PC-9 (cell line): Measurements from ENCODE around the gene RGL1. TPM values are rescaled to one million over a fixed set of nuclear protein-coding genes. Genes with fewer than 3 reads are reported as not detected.

Experiments
- BruUV-seq: library from RNA; stranded (reverse); fragments of 400-500 nt; replicated peaks from 2 replicates; lab custom pipeline; 2021; lab: Mats Ljungman, UMichigan
- CTCF ChIA-PET: fragments of 300-600 bp; sonication (Branson Sonifier 250); formaldehyde crosslinking; loops from one replicate; lab custom pipeline; 2022; ENCODE audit warnings: antibody characterized with exemption; lab: Charles Lee
- POLR2A ChIA-PET: fragments of 300-600 bp; sonication (Branson Sonifier 250); formaldehyde crosslinking; loops from one replicate; lab custom pipeline; 2022; ENCODE audit warnings: antibody characterized with exemption; ENCODE audit not compliant: unreplicated experiment; lab: Charles Lee
- DNase-seq, 2 experiments: peaks; one replicate each; pipeline versions ENCODE4 v3.0.0 to v3.0.0-alpha.2; 2015 to 2022; ENCODE audit warnings: mixed read lengths in 1 of 2
- H2AFZ ChIP-seq: fragments of 200-600 bp; sonication (generic); 2 replicates; pipeline ENCODE4 v1.8.1; 2017; ENCODE audit warnings: antibody characterized with exemption
- H3F3A ChIP-seq: fragments of 200-600 bp; sonication (generic); 2 replicates; pipeline ENCODE4 v1.8.1; 2017; ENCODE audit warnings: antibody characterized with exemption, mild to moderate bottlenecking, low read depth; ENCODE audit not compliant: insufficient read depth
- H3K27ac ChIP-seq: fragments of 200-600 bp; sonication (generic); 2 replicates; pipeline ENCODE4 v1.6.1; 2016; ENCODE audit warnings: mixed run types
- H3K27me3 ChIP-seq: fragments of 200-600 bp; sonication (generic); 2 replicates; pipeline ENCODE4 v1.6.1; 2016; ENCODE audit warnings: low read depth, mixed run types; ENCODE audit not compliant: insufficient read depth
- H3K36me3 ChIP-seq: fragments of 200-600 bp; sonication (generic); 2 replicates; pipeline ENCODE4 v1.6.1; 2016; ENCODE audit warnings: low read depth, mixed run types
- H3K4me1 ChIP-seq: fragments of 200-600 bp; sonication (generic); replicated peaks from 2 replicates; pipeline ENCODE4 v1.6.1; 2016; ENCODE audit warnings: mixed run types; ENCODE audit not compliant: insufficient read depth
- H3K4me2 ChIP-seq: fragments of 200-600 bp; sonication (generic); 2 replicates; pipeline ENCODE4 v1.6.1; 2017; ENCODE audit warnings: mixed run types
- H3K4me3 ChIP-seq: fragments of 200-600 bp; sonication (generic); 2 replicates; pipeline ENCODE4 v1.6.1; 2016; ENCODE audit warnings: mixed run types
- H3K79me2 ChIP-seq: fragments of 200-600 bp; sonication (generic); 2 replicates; pipeline ENCODE4 v1.6.1; 2017; ENCODE audit warnings: low read depth, mixed run types
- H3K9me2 ChIP-seq: fragments of 200-600 bp; sonication (generic); 2 replicates; pipeline ENCODE4 v1.8.1; 2017; ENCODE audit warnings: mild to moderate bottlenecking; ENCODE audit not compliant: insufficient read depth
- H3K9me3 ChIP-seq: fragments of 200-600 bp; sonication (generic); 2 replicates; pipeline ENCODE4 v1.8.1; 2016; ENCODE audit warnings: low read depth; ENCODE audit not compliant: insufficient read depth
- H4K20me1 ChIP-seq: fragments of 200-600 bp; sonication (generic); 2 replicates; pipeline ENCODE4 v1.8.1; 2017; ENCODE audit not compliant: insufficient read depth
- CTCF ChIP-seq: fragments of 200-600 bp; sonication (generic); conservative IDR thresholded peaks from 2 replicates; pipeline ENCODE4 v1.6.1; 2017; ENCODE audit warnings: mixed run types, antibody characterized with exemption, mild to moderate bottlenecking, moderate library complexity
- EZH2 ChIP-seq: fragments of 200-600 bp; sonication (generic); IDR thresholded peaks from 2 replicates; pipeline ENCODE4 v1.8.0; 2017; ENCODE audit warnings: antibody characterized with exemption, low read depth
- intact Hi-C: fragments of 100-400 bp; cut with micrococcal nuclease; formaldehyde crosslinking; loops from one replicate; pipeline ENCODE4 v1.10.0; 2022; ENCODE audit not compliant: unreplicated experiment
- total RNA-seq: library from RNA; stranded (reverse); gene quantifications from 2 replicates; pipeline ENCODE4 v1.2.3, GENCODE V29; 2021

The RGL1 gene
- total RNA-seq, 1 experiment from 2014 or later = 2.6 TPM

- POLR2A ChIA-PET = no interaction called here
- no peak overlapping the region for H3K27ac ChIP-seq
- no peaks in the 10 kb centered on the region for H4K20me1 ChIP-seq
- H2AFZ ChIP-seq = no peak overlapping the region
- DNase-seq = no peak
- H3K4me2 ChIP-seq = no peak overlapping the region
- H3K79me2 ChIP-seq = no peaks in the 10 kb centered on the region
- H3F3A ChIP-seq = no peaks in the 10 kb centered on the region
- no peaks in the 10 kb centered on the region for H3K4me1 ChIP-seq
- peaks cover 4% of the 10 kb centered on the region; the same call in 1 of the 2 replicates for H3K9me3 ChIP-seq
- H3K36me3 ChIP-seq = no peaks in the 10 kb centered on the region
- CTCF ChIA-PET = no interaction called here
- intact Hi-C loops = no loop called here
- TF ChIP-seq EZH2 (no peak), CTCF (no peak)
- no peaks in the 10 kb centered on the region; the same call in 1 of the 2 replicates for H3K9me2 ChIP-seq
- BruUV-seq = no TSS peak
- no peaks in the 10 kb centered on the region for H3K27me3 ChIP-seq
- H3K4me3 ChIP-seq = no peak overlapping the region
Observed at GRCh38 chr1:183773482-183774274, 31.2 kb upstream of the RGL1 start.

- BruUV-seq = no TSS peak
- no peaks in the 10 kb centered on the region for H3K27me3 ChIP-seq
- H3K9me2 ChIP-seq = no peaks in the 10 kb centered on the region
- no peak overlapping the region for H3K27ac ChIP-seq
- H3K36me3 ChIP-seq = no peaks in the 10 kb centered on the region
- no peaks in the 10 kb centered on the region for H3K4me1 ChIP-seq
- ChIA-PET POLR2A (no interaction called here), CTCF (no interaction called here)
- H2AFZ ChIP-seq = no peak overlapping the region
- H3F3A ChIP-seq = no peaks in the 10 kb centered on the region
- H3K4me2 ChIP-seq = no peak overlapping the region
- no peak for DNase-seq
- no peaks in the 10 kb centered on the region for H4K20me1 ChIP-seq
- H3K4me3 ChIP-seq = no peak overlapping the region
- peaks cover 4% of the 10 kb centered on the region; the same call in 1 of the 2 replicates for H3K9me3 ChIP-seq
- TF ChIP-seq CTCF (no peak), EZH2 (no peak)
- intact Hi-C loops = no loop called here
- no peaks in the 10 kb centered on the region for H3K79me2 ChIP-seq
Observed at GRCh38 chr1:183774938-183775337, 30.0 kb upstream of the RGL1 start.

- no peak overlapping the region for H2AFZ ChIP-seq
- DNase-seq = no peak
- no peaks in the 10 kb centered on the region for H3F3A ChIP-seq
- H3K27ac ChIP-seq = no peak overlapping the region
- no peak for TF ChIP-seq CTCF
- TF ChIP-seq EZH2 = no peak
- no peaks in the 10 kb centered on the region for H3K27me3 ChIP-seq
- H3K36me3 ChIP-seq = no peaks in the 10 kb centered on the region
- POLR2A ChIA-PET = no interaction called here
- intact Hi-C loops = no loop called here
- H3K4me1 ChIP-seq = no peaks in the 10 kb centered on the region
- H3K9me2 ChIP-seq = no peaks in the 10 kb centered on the region
- BruUV-seq = no TSS peak
- H3K79me2 ChIP-seq = no peaks in the 10 kb centered on the region
- no peak overlapping the region for H3K4me2 ChIP-seq
- H3K9me3 ChIP-seq = peaks cover 4% of the 10 kb centered on the region; the same call in 1 of the 2 replicates
- CTCF ChIA-PET = no interaction called here
- no peaks in the 10 kb centered on the region for H4K20me1 ChIP-seq
- no peak overlapping the region for H3K4me3 ChIP-seq
Observed at GRCh38 chr1:183776731-183777130, 28.2 kb upstream of the RGL1 start.
